LNCaP clone FGC (cell line): Measurements from ENCODE around the gene UCN2.

Source experiments
- DNase-seq: peaks from one replicate; pipeline ENCODE4 v3.0.0-alpha.2; 2011; ENCODE audit warnings: low read depth
- H3K4me3 ChIP-seq: 2 replicates; pipeline ENCODE4 v1.5.1; 2011; ENCODE audit warnings: mild to moderate bottlenecking, low read depth, low read length, control low read depth
- CTCF ChIP-seq: IDR thresholded peaks from 2 replicates; pipeline ENCODE4 v1.5.1; 2012; ENCODE audit warnings: mild to moderate bottlenecking; ENCODE audit not compliant: control insufficient read depth, insufficient read depth; ENCODE audit errors: extremely low read depth

UCN2 gene

GRCh38 chr3:48595526-48596121 is 32.0 kb upstream of the UCN2 start:
- no peak overlapping the region for H3K4me3 ChIP-seq
- DNase-seq = no peak
- no peak for TF ChIP-seq CTCF

- no peak for TF ChIP-seq CTCF
- no peak for DNase-seq
- no peak within 1 kb of the TSS for H3K4me3 ChIP-seq
Observed at GRCh38 chr3:48595075-48595525, 31.5 kb upstream of the UCN2 start, which contains the start of gene COL7A1. TSS of gene COL7A1 (minus strand) at chr3:48595329. CDS start at chr3:48595159, 170 bp downstream.

- DNase-seq = no peak
- TF ChIP-seq CTCF = no peak
- H3K4me3 ChIP-seq = no peak overlapping the region
Observed at GRCh38 chr3:48594417-48595049, 31.0 kb upstream of the UCN2 start.

DNA sequence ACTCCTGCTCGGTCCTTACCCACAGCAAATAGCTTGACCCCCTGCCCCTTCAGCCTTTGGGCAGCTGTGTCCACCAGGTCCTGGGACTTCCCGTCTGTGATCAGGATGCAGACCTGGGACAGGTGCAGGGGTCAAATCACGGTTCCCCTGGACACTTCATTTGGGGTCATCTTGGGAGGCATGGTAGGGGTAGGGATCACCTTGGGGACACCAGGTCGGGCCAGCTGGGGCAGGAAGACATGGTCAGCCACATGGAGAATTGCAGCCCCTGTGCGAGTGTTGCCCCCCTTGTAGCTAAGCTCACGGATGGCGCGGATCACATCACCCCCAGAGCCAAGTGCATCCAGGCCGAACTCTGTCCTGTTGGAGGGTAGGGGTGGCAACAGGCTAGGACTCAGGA is 29.8 kb upstream of the UCN2 start:
- H3K4me3 ChIP-seq = no peak overlapping the region
- no peak for TF ChIP-seq CTCF
- no peak for DNase-seq

GRCh38 chr3:48592519-48593087 is 29.0 kb upstream of the UCN2 start:
- TF ChIP-seq CTCF = no peak
- no peak overlapping the region for H3K4me3 ChIP-seq
- no peak for DNase-seq

- no peak for TF ChIP-seq CTCF
- no peak for DNase-seq
- H3K4me3 ChIP-seq = no peak overlapping the region
Observed at GRCh38 chr3:48591886-48592518, 28.4 kb upstream of the UCN2 start.
